SK-N-MC (cell line): Measurements from ENCODE around the gene TRIM24.

Experiments used
- EZH2 ChIP-seq: fragments of 200-600 bp; sonication (generic); IDR thresholded peaks from one replicate; pipeline ENCODE4 v1.6.1; 2017; ENCODE audit warnings: antibody characterized with exemption
- POLR2AphosphoS5 ChIP-seq: IDR thresholded peaks from 2 replicates; pipeline ENCODE4 v1.6.1; 2012; ENCODE audit warnings: mild to moderate bottlenecking, low read depth, low read length, borderline replicate concordance

- TF ChIP-seq POLR2AphosphoS5 (no peak), EZH2 (no peak)
These were observed 110.7 kb downstream of the TRIM24 start for GRCh38 chr7:138570715-138571114.
